ENCODE data around the gene LNX2. TPM values are rescaled to one million over a fixed set of nuclear protein-coding genes. Genes with fewer than 3 reads are reported as not detected.

LNX2 gene
- total and polyA plus RNA-seq, 2 donors from 2014 or later, result 5.6 to 13.8 TPM

DNA sequence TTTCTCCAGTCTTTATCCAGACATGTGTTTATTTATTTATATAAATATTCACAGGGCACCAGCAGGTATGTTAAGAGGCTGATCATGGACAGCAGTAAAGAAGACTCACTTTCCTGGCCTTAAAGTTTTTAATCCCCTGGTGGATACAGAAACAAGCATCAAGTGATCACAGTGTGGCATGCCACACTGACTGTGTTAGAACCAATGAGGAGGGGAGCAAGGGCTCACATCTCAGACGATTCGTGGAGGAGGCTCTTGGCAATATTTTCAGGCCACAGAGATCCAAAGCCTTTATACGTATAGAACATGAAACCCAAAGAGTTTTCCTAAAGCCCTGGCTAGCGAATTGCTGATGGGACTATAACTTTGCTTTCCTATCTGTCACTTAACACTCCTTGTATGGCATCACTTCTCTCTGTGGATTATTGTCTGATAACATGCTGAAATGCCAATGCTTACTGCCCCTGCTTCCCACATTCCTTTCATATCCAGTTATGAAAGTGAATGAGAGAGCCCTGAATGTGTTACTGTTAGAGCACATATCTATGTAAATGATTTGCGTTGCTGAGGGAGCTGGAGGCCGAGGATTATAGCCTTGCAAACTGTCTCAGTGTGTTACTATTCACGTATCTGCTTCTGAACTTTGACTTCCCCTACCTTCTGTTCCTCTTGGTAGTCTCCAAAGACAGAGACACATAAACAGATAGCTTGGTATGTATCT is 39.0 kb upstream of the LNX2 start:
- H3K36me3 ChIP-seq (ENCODE audit: control insufficient read depth in 2 of 3, insufficient read depth in 3 of 3, low read length in 3 of 3), result no peaks in the 10 kb centered on the region
- H3K27ac ChIP-seq (ENCODE audit: low read depth in 2 of 2, low read length in 2 of 2), result no peak overlapping the region
- intact Hi-C loops (cut with DNase I), result no loop called here
- no peak for TF ChIP-seq CTCF (IDR thresholded peaks at IDR 0.05; ENCODE audit: borderline replicate concordance, extremely low read depth, insufficient read depth)
- H3K4me1 ChIP-seq (ENCODE audit: control insufficient read depth in 2 of 3, insufficient read depth in 2 of 3, low read depth in 1 of 3, low read length in 3 of 3), result peaks cover 0 to 39% (median 18%) of the 10 kb centered on the region in 3 donors
- no peak overlapping the region for H3K4me3 ChIP-seq (ENCODE audit: low read length in 3 of 3)
- no peaks in the 10 kb centered on the region for H3K9me3 ChIP-seq (ENCODE audit: control insufficient read depth in 2 of 3, insufficient read depth in 1 of 3, low read length in 3 of 3)
- H3K27me3 ChIP-seq (ENCODE audit: control insufficient read depth, insufficient read depth, low read length), result no peaks in the 10 kb centered on the region
- DNase-seq (no peak), FAIRE-seq (no peak)
- H3K9ac ChIP-seq (ENCODE audit: low read length in 3 of 3), result no peak overlapping the region

DNA sequence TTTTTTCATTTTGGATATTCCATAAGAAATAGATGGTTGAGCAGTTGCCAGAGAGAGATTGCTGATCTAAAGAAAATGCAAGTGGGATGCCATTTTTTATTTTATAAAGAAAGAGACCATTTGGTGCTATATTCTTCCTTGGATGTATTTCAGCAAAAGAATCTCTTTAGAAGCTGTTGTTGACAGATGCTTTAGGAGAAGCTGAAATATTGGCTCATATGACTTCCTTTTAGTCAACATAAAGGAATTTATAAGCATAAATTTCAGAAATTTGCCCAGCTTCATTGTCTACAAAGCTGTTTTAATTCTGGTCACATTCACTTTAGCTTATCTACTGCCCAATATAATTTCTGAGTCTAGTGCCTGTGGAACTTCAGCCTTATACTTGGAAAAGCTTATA is 38.2 kb upstream of the LNX2 start:
- Histone ChIP-seq H3K9me3 (ENCODE audit: control insufficient read depth in 2 of 3, insufficient read depth in 1 of 3, low read length in 3 of 3) (no peaks in the 10 kb centered on the region), H3K4me1 (ENCODE audit: control insufficient read depth in 2 of 3, insufficient read depth in 2 of 3, low read depth in 1 of 3, low read length in 3 of 3) (peaks cover 0 to 31% (median 15%) of the 10 kb centered on the region in 3 donors), H3K36me3 (ENCODE audit: control insufficient read depth in 2 of 3, insufficient read depth in 3 of 3, low read length in 3 of 3) (no peaks in the 10 kb centered on the region), H3K27me3 (ENCODE audit: control insufficient read depth, insufficient read depth, low read length) (no peaks in the 10 kb centered on the region), H3K4me3 (ENCODE audit: low read length in 3 of 3) (no peak overlapping the region), H3K9ac (ENCODE audit: low read length in 3 of 3) (no peak overlapping the region), H3K27ac (ENCODE audit: low read depth in 2 of 2, low read length in 2 of 2) (no peak overlapping the region)
- FAIRE-seq (no peak), DNase-seq (peak in 1 of 5 donors; percentile 30)
- no peak for TF ChIP-seq CTCF (IDR thresholded peaks at IDR 0.05; ENCODE audit: borderline replicate concordance, extremely low read depth, insufficient read depth)
- intact Hi-C loops (cut with DNase I), result no loop called here

DNA sequence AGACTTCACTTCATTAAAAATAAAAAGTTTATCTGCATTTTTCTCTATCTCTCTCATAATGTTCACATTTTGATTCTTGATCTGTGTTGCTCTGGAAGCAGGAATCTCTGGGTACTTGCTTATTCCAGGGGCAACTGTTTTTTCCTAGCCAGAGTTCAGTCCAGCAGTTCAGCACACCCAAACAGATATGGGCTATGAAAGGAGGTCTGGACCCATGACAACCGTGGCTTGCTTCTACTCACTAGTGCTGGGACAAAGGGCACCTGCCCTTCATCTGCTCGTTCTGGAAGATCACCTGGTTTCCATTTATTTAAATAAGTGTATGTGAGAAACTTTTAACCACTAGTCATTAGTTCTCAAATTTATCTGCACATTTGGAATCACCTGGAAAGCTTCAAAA is 37.4 kb upstream of the LNX2 start:
- no peak overlapping the region for H3K9ac ChIP-seq (ENCODE audit: low read length in 3 of 3)
- H3K27ac ChIP-seq (ENCODE audit: low read depth in 2 of 2, low read length in 2 of 2), result no peak overlapping the region
- FAIRE-seq (no peak), DNase-seq (no peak)
- H3K4me3 ChIP-seq (ENCODE audit: low read length in 3 of 3), result no peak overlapping the region
- intact Hi-C loops (cut with DNase I), result no loop called here
- no peak for TF ChIP-seq CTCF (IDR thresholded peaks at IDR 0.05; ENCODE audit: borderline replicate concordance, extremely low read depth, insufficient read depth)
- H3K9me3 ChIP-seq (ENCODE audit: control insufficient read depth in 2 of 3, insufficient read depth in 1 of 3, low read length in 3 of 3), result no peaks in the 10 kb centered on the region
- no peaks in the 10 kb centered on the region for H3K36me3 ChIP-seq (ENCODE audit: control insufficient read depth in 2 of 3, insufficient read depth in 3 of 3, low read length in 3 of 3)
- no peaks in the 10 kb centered on the region for H3K27me3 ChIP-seq (ENCODE audit: control insufficient read depth, insufficient read depth, low read length)
- H3K4me1 ChIP-seq (ENCODE audit: control insufficient read depth in 2 of 3, insufficient read depth in 2 of 3, low read depth in 1 of 3, low read length in 3 of 3), result peaks cover 0 to 28% (median 15%) of the 10 kb centered on the region in 3 donors

All from kidney (tissue), 14 donors.